Right lung (tissue), 5 donors: ENCODE results near the gene FSHR. TPM values are rescaled to one million over a fixed set of nuclear protein-coding genes. Genes with fewer than 3 reads are reported as not detected.

Experiments used
- DNase-seq, 2 donors: peaks; one replicate each; pipeline ENCODE4 v3.0.0-alpha.2; 2013
- polyA plus RNA-seq, 5 donors: library from polyadenylated mRNA; unstranded; fragments of 120-200 nt; gene quantifications; one replicate each; pipeline versions ENCODE4 v1.2.1 to v1.2.3, GENCODE V29; 2013; ENCODE audit warnings: inconsistent platforms in 1 of 5, low replicate concordance in 1 of 5; ENCODE audit not compliant: insufficient read length in 5 of 5, insufficient read depth in 1 of 5

The FSHR gene
- polyA plus RNA-seq, 5 donors: 0.12 TPM; not detected in 4

GRCh38 chr2:48914477-48915089 lies 239.7 kb downstream of the FSHR start:
- DNase-seq: no peak
